Keratinocyte (primary cell): ENCODE data around the gene SLC38A3. TPM values are rescaled to one million over a fixed set of nuclear protein-coding genes. Genes with fewer than 3 reads are reported as not detected.
A peak's percentile ranks its signal among the peaks of the same experiment; 100 is the strongest.

Experiments
- DNase-seq: peaks from one replicate; pipeline ENCODE4 v3.0.0-alpha.2; 2011; ENCODE audit warnings: low read depth, missing footprints, low spot score
- FAIRE-seq: peaks from 2 replicates; lab custom pipeline; 2011; peaks lifted over from hg19 to GRCh38; lab: Jason Lieb, UNC
- H2AFZ ChIP-seq: 2 replicates; pipeline ENCODE4 v1.6.0; 2012; ENCODE audit warnings: low read length, control low read depth, inconsistent platforms; ENCODE audit not compliant: control insufficient read depth
- H3K27ac ChIP-seq: 2 replicates; pipeline ENCODE4 v1.5.1; 2011; ENCODE audit warnings: low read length; ENCODE audit not compliant: control insufficient read depth, insufficient read depth
- H3K27me3 ChIP-seq: 3 replicates; pipeline ENCODE4 v1.6.0; 2011; ENCODE audit warnings: low read length; ENCODE audit not compliant: control insufficient read depth, insufficient read depth; ENCODE audit errors: extremely low read depth
- H3K36me3 ChIP-seq, 2 experiments: 2 replicates in 1 of 2; 3 replicates in 1 of 2; pipeline ENCODE4 v1.5.1; 2011; ENCODE audit warnings: low read length in 2 of 2, mild to moderate bottlenecking in 1 of 2; ENCODE audit not compliant: control insufficient read depth in 2 of 2, insufficient read depth in 2 of 2; ENCODE audit errors: extremely low read depth in 1 of 2
- H3K4me1 ChIP-seq: 3 replicates; pipeline ENCODE4 v1.5.1; 2011; ENCODE audit warnings: low read length; ENCODE audit not compliant: control insufficient read depth, insufficient read depth; ENCODE audit errors: extremely low read depth
- H3K4me2 ChIP-seq: 3 replicates; pipeline ENCODE4 v1.6.0; 2011; ENCODE audit warnings: low read depth, low read length; ENCODE audit not compliant: control insufficient read depth, insufficient read depth; ENCODE audit errors: extremely low read depth
- H3K4me3 ChIP-seq, 3 experiments: fragments of 200-600 bp in 1 of 3; sonication (generic) in 1 of 3; 2 replicates in 2 of 3; 3 replicates in 1 of 3; pipeline ENCODE4 v1.5.1; 2011 to 2016; ENCODE audit warnings: low read length in 3 of 3, mild to moderate bottlenecking in 3 of 3, control low read depth in 2 of 3, inconsistent platforms in 1 of 3, low read depth in 1 of 3, mixed read lengths in 1 of 3, mixed run types in 1 of 3, moderate library complexity in 1 of 3; ENCODE audit not compliant: control insufficient read depth in 2 of 3, insufficient read depth in 2 of 3; ENCODE audit errors: extremely low read depth in 1 of 3
- H3K79me2 ChIP-seq: 2 replicates; pipeline ENCODE4 v1.6.0; 2012; ENCODE audit warnings: low read length; ENCODE audit not compliant: control insufficient read depth, insufficient read depth
- H3K9ac ChIP-seq: 3 replicates; pipeline ENCODE4 v1.6.0; 2011; ENCODE audit warnings: low read length; ENCODE audit not compliant: control insufficient read depth, insufficient read depth; ENCODE audit errors: extremely low read depth
- H3K9me1 ChIP-seq: 3 replicates; pipeline ENCODE4 v1.6.0; 2011; ENCODE audit warnings: low read length; ENCODE audit not compliant: control insufficient read depth, insufficient read depth; ENCODE audit errors: extremely low read depth
- H3K9me3 ChIP-seq: 2 replicates; pipeline ENCODE4 v1.5.1; 2012; ENCODE audit warnings: low read depth, low read length; ENCODE audit not compliant: control insufficient read depth
- H4K20me1 ChIP-seq: 3 replicates; pipeline ENCODE4 v1.6.0; 2011; ENCODE audit warnings: low read length; ENCODE audit not compliant: control insufficient read depth, insufficient read depth; ENCODE audit errors: extremely low read depth
- EZH2 ChIP-seq: IDR thresholded peaks from one replicate; pipeline ENCODE4 v1.6.1; 2012; ENCODE audit warnings: inconsistent platforms, mild to moderate bottlenecking, low read length, moderate library complexity
- dilution Hi-C: fragments of 300-500 bp; cut with MboI; formaldehyde crosslinking; loops from one replicate; pipeline ENCODE4 v1.7.0; 2020; ENCODE audit warnings: low sequenced_read_pairs; ENCODE audit not compliant: extremely low pct_ligation_motif_present
- polyA plus RNA-seq, 5 experiments: library from polyadenylated mRNA; depleted of rRNA in 3 of 5; stranded (reverse) in 3 of 5; stranded (forward) in 1 of 5; unstranded in 1 of 5; fragments of >200 nt; gene quantifications; 1 replicate in 1 of 5; 2 replicates in 3 of 5; 3 replicates in 1 of 5; pipeline versions ENCODE4 v1.2.1 to v1.2.3, GENCODE V29; 2011 to 2012; ENCODE audit warnings: missing spikeins in 2 of 5, low read depth in 1 of 5, low replicate concordance in 1 of 5
- TF ChIP-seq, protein P1 (sequence below), 3 experiments: IDR thresholded peaks in 1 of 3; conservative IDR thresholded peaks in 1 of 3; optimal IDR thresholded peaks in 1 of 3; 2 replicates in 2 of 3; 3 replicates in 1 of 3; pipeline versions ENCODE3 to v1.5.1; 2011; ENCODE audit warnings: low read length in 3 of 3, mild to moderate bottlenecking in 3 of 3, moderate library complexity in 2 of 3, control low read depth in 1 of 3, inconsistent platforms in 1 of 3; ENCODE audit not compliant: insufficient read depth in 2 of 3; ENCODE audit errors: extremely low read depth in 1 of 3

SLC38A3 gene
- polyA plus RNA-seq, 1 donor (not counting 4 experiments of a cell fraction or from before 2014, with no cell fraction given): not detected

DNA sequence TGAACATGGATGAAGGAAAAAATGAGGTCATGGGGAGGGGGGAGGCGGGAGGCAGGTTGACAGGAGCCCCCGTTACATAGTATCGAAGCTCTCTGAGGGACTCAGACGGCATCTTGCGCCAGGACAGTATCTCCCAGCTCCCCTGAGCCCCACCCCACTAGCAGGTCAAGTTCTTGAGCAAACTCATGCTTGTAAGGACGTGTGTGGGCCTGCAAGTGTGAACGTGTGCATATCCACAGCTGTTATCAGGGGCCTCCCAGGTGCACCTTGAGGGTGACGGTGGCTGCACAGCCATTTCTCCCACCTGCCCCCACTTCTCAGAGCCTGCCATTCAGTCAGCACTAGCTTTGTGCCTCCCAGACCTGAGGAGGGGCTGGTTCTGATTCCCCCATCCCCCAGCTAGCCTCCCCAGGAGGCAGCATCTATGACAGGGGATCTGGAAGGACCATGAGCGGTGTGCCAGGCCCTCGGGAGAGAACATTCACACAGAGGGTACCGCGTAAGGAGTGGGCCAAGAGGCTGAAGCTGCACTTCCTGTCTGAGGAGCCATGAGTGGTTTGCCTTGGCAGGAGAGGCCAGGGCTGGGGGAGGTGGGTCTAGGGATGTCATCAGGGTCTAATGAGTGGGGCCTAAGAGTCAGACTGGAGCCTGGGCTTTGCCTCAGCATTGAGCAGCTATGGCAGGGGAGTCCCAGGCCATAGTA is 47.1 kb upstream of the SLC38A3 start:
- Histone ChIP-seq H3K9ac (peak overlapping the region; percentile 86), H4K20me1 (no peaks in the 10 kb centered on the region), H3K79me2 (peaks cover 76% of the 10 kb centered on the region), H3K27me3 (no peaks in the 10 kb centered on the region), H3K4me2 (peak overlapping the region; percentile 99), H3K27ac (peak overlapping the region; percentile 77), H3K9me3 (no peaks in the 10 kb centered on the region), H3K4me3 (peak overlapping the region; percentile 85 to 91 (median 88)), H3K4me1 (peaks cover 63% of the 10 kb centered on the region), H3K36me3 (peaks cover 22 to 40% of the 10 kb centered on the region in 2 experiments), H2AFZ (no peak overlapping the region), H3K9me1 (peaks cover 13% of the 10 kb centered on the region)
- DNase-seq (peak; percentile 92), FAIRE-seq (peak; percentile 99)
- TF ChIP-seq, protein P1, sequence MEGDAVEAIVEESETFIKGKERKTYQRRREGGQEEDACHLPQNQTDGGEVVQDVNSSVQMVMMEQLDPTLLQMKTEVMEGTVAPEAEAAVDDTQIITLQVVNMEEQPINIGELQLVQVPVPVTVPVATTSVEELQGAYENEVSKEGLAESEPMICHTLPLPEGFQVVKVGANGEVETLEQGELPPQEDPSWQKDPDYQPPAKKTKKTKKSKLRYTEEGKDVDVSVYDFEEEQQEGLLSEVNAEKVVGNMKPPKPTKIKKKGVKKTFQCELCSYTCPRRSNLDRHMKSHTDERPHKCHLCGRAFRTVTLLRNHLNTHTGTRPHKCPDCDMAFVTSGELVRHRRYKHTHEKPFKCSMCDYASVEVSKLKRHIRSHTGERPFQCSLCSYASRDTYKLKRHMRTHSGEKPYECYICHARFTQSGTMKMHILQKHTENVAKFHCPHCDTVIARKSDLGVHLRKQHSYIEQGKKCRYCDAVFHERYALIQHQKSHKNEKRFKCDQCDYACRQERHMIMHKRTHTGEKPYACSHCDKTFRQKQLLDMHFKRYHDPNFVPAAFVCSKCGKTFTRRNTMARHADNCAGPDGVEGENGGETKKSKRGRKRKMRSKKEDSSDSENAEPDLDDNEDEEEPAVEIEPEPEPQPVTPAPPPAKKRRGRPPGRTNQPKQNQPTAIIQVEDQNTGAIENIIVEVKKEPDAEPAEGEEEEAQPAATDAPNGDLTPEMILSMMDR (optimal IDR thresholded peaks at IDR 0.05 in 1 of 3, IDR thresholded peaks at IDR 0.05 in 1 of 3, conservative IDR thresholded peaks at IDR 0.05 in 1 of 3; ENCODE audit: extremely low read depth in 1 of 3, insufficient read depth in 2 of 3, low read length in 3 of 3): no peak
- no peak for TF ChIP-seq EZH2
- dilution Hi-C loops: no loop called here

DNA sequence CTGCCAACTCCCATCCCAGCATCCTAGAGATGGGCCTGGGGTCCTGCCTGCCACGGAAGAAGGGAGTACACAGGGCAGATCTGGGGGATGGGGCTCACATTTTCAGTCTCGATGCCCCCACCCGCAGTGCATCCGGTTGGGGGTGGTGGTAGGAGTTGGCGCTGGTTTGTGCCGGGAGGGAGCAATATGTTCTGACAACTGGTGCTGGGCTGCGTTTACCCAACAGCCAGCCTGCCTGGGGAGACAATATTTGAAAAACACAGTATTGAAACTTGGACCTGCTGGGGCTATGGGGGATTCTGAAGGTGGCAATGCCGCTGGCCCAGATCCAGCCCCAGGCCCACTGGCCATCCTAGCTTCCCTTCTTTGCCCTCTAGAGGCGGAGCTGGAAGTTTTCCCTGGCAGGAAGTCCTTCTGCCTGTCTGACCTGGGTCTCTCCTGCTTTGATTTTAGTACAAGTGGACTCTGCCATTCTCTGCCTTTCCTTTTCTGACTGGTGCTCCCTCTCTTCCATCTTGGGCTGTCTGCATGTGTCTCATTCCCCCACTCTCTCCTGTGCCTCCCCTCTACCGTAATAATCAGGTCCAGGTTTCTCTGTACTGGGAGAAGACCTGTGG is 46.4 kb upstream of the SLC38A3 start:
- Histone ChIP-seq H3K79me2 (peaks cover 77% of the 10 kb centered on the region), H3K4me1 (peaks cover 65% of the 10 kb centered on the region), H3K9me1 (peaks cover 13% of the 10 kb centered on the region), H3K4me2 (peak overlapping the region; percentile 99), H3K27me3 (no peaks in the 10 kb centered on the region), H3K4me3 (peak overlapping the region; percentile 12 to 91 (median 85)), H3K36me3 (peaks cover 23 to 47% of the 10 kb centered on the region in 2 experiments), H3K9ac (peak overlapping the region; percentile 67), H3K27ac (peak overlapping the region; percentile 77), H3K9me3 (no peaks in the 10 kb centered on the region), H4K20me1 (no peaks in the 10 kb centered on the region), H2AFZ (no peak overlapping the region)
- TF ChIP-seq, protein P1 (optimal IDR thresholded peaks at IDR 0.05 in 1 of 3, IDR thresholded peaks at IDR 0.05 in 1 of 3, conservative IDR thresholded peaks at IDR 0.05 in 1 of 3; ENCODE audit: extremely low read depth in 1 of 3, insufficient read depth in 2 of 3, low read length in 3 of 3): peak in 1 of 3 experiments; percentile 35
- no peak for TF ChIP-seq EZH2
- FAIRE-seq: peak; percentile 17
- dilution Hi-C loops: no loop called here
- no peak for DNase-seq
